Activated naive CD4-positive, alpha-beta T cell treated with anti-CD3 and anti-CD28 coated beads, Interleukin-2, amount 50 U/mL, for 16 hours (primary cell): ENCODE measurements around the gene SLC44A4.

Experiments
- DNase-seq: peaks from one replicate; pipeline ENCODE4 v3.0.0-alpha.2; 2020

Gene SLC44A4

GRCh38 chr6:31900917-31901414 is 22.2 kb upstream of the SLC44A4 start:
- no peak for DNase-seq

DNA sequence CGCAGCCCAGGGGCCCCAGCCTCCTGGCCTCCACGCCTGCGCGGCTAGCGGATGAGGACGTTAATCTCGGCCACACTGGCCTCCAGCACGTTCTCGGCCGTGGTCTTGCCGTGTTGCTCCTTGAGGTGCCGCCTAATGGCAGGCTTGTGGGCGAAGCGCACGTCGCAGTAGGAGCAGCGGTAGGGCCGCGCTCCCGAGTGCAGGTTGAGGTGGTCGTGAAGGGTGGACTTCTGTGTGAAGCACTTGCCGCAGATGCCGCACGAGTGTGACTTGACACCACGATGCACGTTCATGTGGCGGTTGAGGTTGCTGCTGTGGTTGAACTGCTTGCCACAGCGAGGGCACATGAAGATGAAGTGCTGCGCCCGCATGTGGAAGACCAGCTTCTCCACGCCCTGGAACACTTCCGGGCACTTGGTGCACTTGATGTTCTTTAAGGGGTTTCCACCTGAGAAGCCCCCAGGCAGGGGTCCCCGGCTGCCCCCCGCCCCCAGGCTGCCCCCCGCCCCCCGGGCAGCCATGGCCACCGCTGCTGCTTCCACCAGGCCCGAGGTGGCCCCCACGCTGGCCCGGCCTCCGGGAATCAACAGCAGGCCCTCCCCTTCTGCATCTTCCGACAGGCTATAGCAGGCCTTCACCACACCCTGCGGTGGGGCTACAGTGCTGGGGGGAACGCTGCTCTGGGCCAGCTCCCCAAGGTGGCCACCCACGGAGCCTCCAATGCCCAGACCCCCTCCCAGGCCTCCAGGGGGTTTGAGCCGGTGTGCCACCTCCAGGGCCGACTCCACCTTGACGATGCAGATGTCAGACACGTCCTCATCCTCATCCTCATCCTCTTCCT is 21.3 kb upstream of the SLC44A4 start:
- DNase-seq: no peak

GRCh38 chr6:31899215-31899614 is 20.4 kb upstream of the SLC44A4 start:
- DNase-seq: no peak

DNA sequence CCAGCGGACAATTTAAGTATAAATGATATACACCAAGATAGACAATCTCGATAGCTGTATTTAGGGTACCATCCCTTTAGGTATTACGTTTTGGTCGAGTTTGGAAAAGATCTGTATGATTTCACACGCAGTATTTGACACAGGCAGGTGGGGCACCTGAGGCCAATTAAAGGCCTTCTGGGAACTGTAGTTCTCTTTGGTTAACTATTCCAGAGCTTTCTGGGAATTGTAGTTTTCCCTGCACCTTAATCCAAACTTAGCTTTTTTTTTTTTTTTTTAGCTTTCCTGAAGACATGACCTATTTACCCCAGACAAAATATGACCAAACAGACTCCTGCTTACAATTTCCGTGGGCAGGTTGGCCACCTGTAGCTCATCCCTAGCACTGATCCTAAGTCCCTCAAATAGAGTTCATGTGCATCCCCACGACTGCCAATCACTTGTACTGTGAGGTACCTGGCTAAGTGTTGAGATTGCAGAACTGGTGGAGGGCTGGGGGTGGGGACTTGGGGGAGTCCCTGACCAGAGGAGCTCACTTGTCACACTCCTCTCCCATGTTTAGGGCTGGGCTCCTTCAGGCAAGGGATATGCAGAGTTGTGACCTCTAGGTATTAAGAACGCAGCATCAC is 19.7 kb upstream of the SLC44A4 start:
- DNase-seq: peak; percentile 37

DNA sequence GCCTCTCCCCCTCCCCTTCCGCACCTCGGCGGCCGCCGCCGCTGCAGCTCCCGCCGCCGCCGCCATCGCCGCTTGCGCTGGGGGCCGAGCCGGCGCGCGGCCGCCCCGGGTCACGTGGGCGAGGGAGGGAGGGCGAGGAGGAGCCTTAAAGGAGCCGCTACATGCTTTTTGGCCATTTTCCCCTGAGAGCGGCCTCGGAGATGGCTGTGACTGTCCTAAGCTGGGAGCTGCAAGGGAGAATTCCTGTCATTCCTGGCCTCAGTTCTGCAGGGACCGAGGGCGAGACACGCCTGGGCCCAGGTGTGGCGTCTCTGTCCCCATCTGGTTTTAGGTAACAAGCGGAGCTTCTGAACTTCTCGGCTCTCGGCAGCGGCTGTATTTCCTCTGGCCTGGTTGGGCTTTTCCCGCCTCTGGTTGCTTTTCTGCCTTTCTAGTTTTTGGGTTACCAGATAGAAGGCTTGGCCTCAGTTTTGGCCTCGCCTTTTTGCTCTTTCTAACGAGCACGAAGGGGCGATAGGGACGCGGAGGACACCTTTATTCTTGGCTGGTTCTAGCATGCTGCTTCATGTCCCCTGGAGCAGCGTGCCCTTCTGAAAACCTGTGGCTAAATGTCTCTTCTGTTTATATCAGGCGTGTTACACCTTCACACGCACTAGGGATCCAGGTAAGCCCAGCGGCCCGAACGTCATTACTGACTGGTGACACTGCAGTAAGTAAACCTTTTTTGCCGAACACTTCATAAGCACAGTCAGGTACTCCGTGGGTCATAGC is 19.0 kb upstream of the SLC44A4 start, which contains the start of gene EHMT2:
Gene EHMT2 (minus strand): TSS at position 87 of the 771 bp plus-strand sequence. CDS start 21 bp downstream, at position 66.
- DNase-seq: peak; percentile 90

GRCh38 chr6:31896856-31897611 is 18.2 kb upstream of the SLC44A4 start:
- DNase-seq: no peak

- DNase-seq: no peak
Observed at GRCh38 chr6:31896493-31896855, 17.7 kb upstream of the SLC44A4 start.

DNA sequence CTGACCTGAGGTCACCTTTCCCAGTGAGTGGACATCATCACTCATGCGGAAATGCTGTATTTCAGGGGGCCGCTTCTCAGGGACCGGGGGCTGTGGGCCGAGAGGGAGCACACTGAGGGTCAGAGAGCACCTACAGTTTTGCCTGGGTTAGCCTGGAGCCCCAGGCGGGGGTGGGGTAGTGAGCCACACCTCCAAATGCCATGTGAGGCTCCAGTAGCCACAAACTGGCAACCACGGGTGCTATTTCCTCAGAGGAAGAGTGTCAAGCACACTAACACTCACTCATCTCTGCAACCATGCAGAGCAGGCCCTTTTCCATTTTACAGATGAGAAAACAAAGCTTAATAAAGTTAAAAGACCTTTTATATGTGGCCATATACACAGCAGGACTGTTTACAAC is 14.0 kb upstream of the SLC44A4 start:
- no peak for DNase-seq

DNA sequence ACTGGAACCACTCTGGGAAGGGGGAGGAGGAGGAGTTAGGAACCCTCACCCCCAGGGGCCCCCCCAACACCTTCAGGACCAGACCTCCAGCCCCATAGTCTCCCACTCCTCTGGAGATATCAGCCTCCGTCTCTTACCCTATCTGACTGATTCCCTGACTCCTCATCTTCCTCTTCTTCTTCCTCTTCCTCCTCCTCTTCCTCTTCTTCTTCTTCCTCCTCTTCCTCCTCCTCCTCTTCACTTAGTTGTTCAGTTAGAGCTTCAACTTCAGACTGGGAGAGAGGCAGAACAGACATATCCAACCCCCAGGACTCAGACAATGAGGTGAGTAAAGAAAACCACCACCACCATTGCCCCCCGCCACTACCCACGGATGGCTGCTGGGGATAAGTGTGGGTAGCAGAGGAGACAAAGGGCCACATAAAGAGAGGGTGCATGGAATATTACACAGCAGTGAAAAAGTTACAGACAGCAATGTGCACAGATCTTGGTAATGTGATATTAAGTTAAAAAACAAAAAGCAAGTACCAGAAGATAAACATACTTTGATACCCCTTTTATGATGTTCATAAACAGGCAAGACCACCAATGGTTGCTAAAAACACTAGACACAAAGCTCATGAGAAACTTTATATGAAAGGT is 10.7 kb upstream of the SLC44A4 start:
- no peak for DNase-seq

DNA sequence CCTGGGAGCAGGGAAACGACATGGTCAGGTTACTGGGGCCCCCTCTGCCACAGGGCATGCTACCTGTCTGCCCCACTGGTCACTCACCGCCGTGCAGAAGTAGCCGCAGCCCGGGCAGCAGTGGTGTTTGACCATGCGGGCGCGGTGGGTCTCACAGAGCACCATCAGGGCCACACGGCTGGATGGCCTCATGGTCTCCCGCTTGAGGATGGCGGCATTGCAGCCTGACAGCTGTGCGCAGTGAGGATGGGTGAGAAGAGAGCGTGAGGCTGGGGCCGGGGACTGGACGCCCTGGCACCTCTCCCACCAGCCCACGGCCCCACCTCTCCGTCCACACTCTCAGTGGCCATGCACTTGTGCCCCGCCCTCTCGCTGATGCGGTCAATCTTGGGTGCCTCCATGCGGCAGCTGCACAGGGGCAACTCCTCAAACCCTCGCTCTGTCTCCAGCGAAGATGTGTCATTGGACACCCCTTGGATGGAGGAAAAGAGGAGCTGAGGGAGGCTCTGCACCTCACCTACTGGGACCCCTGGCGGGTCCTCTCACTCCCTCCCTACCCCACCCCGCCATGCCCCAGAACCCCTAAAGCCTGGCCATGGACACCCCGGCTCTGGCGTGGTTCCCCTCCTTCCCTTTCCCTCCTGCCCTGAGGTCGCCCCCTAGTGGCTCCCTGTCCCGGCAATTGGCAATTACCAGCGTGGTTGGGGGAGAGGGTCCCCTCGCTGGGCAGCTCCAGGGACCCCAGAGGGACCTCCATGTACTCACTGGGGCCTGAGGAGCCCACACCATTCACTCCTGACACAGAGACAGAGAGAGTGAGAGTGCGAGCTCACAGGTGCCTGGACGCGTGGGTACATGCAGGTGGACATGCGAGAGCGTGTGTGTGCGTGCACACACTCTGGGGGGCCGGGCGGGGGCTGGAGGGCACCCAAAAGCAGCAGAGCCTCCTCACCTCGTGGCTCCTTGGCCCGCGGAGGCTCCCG is 9.8 kb upstream of the SLC44A4 start:
- DNase-seq: peak; percentile 68

- DNase-seq: no peak
Observed at GRCh38 chr6:31887173-31888007, 8.6 kb upstream of the SLC44A4 start.

DNA sequence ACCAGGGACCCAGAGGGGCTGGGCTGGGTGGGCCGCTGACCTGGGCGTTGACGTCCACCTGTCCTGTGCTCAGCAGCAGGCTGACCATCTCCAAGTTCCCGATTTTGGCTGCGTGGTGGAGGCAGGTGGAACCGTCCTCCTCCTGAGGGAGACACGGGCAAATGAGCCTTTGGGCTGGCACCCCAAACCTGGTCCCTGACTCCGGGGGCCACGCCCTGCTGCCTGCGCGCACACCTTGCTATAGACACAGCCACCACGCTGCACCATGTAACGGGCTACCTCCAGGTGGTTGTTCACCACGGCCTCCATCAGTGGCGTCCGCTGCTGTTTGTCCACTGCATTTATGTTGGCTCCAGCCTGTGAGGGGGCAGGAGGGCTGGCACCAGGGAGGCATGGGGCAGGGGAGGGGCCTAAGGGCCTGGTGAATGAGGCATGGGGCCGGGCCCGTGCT is 7.8 kb upstream of the SLC44A4 start:
- no peak for DNase-seq

DNA sequence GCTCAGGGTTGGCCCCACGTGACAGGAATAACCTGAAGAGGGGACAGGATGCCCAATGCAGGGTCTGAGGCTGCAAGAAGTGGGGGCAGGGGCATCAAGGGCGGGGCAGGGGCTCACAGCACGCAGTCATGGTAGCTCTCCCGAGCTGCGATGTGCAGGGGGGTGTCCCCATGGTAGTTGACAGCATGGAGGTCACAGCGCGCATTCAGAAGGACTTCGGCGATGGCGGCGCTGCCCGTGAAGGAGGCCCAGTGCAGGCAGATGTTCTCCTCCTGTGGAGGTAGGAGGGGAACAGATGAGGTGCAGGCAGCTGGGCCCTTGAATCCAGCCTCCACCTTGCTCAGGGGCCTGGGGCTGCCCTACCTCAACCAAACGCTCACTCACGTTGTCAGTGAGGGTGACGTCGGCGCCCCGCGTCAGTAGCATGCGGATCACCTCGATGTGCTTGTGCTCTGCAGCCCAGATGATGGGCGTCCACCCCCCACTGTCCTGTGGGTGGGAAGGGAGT is 5.8 kb upstream of the SLC44A4 start:
- DNase-seq: no peak

- DNase-seq: no peak
Observed at GRCh38 chr6:31883676-31884075, 4.9 kb upstream of the SLC44A4 start.

DNA sequence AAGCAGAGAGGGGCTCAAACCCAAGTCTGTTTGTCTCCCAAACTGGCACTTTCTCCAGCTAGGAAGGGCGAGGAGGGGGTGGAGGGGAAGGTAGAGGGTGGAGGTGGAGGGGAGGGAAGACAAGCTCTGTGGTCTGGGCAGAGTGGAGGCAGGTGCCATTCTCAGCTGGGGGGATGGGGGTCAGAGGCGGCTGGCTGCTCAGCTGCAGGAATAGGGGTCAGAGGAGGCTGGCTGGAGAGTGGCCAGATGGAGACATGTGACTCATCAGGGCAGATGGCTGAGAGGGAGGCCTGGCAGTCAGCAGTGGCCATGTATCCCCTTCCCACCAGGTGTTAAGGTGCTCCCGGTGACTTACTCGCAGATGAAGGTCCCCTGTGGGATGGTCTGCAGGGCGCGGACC is 3.5 kb upstream of the SLC44A4 start:
- DNase-seq: no peak

DNA sequence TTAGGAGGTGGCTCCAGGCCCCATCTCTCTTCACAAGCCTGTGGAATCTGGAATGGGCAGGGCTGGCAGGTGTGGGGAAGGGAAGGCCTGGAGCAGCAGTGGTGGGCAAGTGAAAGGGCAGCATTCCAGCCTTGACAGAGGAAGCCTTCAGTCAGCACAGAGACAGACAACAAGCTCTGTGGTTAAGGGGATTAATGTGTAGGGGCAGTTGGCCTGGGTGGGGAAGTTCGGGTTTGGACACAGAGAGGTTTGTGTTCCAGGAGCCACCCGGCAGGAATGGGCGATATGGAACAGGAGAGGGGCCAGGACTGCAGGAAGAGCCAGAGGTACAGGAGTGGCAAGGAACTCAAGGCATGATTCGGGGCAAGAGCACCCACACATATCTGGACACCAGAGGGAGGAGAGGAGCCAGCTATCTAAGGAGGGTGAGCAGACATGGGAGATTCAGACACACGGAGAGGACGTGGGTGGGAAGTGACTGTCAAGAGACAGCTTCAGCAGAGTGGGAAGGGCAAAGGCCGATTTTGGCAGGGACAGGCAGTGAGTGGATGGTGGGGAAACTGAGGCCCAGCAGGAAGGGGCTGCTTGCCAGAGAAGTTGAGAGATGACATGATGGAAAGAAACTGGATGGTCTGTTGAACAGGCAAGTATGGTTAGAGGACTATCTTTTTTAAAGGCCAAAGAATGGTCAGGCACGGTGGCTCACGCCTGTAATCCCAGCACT is 2.5 kb upstream of the SLC44A4 start:
- no peak for DNase-seq

GRCh38 chr6:31880616-31881015 is 1.8 kb upstream of the SLC44A4 start:
- DNase-seq: no peak

- DNase-seq: no peak
Observed at GRCh38 chr6:31879901-31880300, 1.1 kb upstream of the SLC44A4 start.

GRCh38 chr6:31879143-31879542 is 346 bp upstream of the SLC44A4 start:
- DNase-seq: no peak
